ENCODE measurements around the gene NCAPG2.

Gene NCAPG2

DNA sequence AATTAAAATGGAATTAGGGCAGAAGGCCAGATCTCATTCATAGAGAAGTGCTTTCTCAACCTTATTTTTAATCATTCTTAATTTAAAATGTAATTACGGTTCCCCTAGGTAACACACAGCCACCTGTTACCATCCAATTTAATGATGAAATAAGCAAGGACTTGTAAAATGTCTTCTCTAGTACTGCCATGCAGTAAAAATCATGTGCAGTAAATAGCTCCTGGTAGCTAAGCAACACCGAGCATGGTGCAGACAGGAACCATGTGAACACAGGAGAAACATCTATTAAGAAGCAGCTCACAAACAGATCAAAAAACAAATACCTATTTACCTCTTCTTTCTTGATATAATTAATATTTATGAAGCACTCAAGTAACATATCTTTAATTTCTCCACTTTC lies 15.1 kb downstream of the NCAPG2 start:
- H2BK15ac ChIP-seq (ENCODE audit: low read depth, poor library complexity, severe bottlenecking): no peak overlapping the region
- H3K23ac ChIP-seq (ENCODE audit: low read length in 2 of 2): no peak overlapping the region
- no peak overlapping the region for H3K4ac ChIP-seq (ENCODE audit: low read depth in 1 of 2, low read length in 2 of 2)
- no peaks in the 10 kb centered on the region for H3K27me3 ChIP-seq (ENCODE audit: control insufficient read depth in 1 of 2, insufficient read depth in 1 of 2, low read length in 2 of 2)
- H3K36me3 ChIP-seq (ENCODE audit: control insufficient read depth in 1 of 2, insufficient read depth in 2 of 2, low read depth in 1 of 2, low read length in 2 of 2): peaks cover 3 to 33% of the 10 kb centered on the region in 2 experiments
- H3K27ac ChIP-seq (ENCODE audit: low read length, poor library complexity, severe bottlenecking): no peak overlapping the region
- no peak overlapping the region for H3K14ac ChIP-seq (ENCODE audit: low read length in 2 of 2)
- no peak overlapping the region for H2BK120ac ChIP-seq (ENCODE audit: low read depth, low read length)
- no peak overlapping the region for H2BK12ac ChIP-seq (ENCODE audit: low read length in 2 of 2)
- no peak overlapping the region for H4K8ac ChIP-seq (ENCODE audit: low read length)
- peaks cover 8% of the 10 kb centered on the region for H3K4me1 ChIP-seq (ENCODE audit: control insufficient read depth, insufficient read depth, low read depth, low read length)
- H3K4me3 ChIP-seq (ENCODE audit: insufficient read depth in 1 of 2, low read depth in 1 of 2, low read length in 2 of 2): no peak overlapping the region
- H3K18ac ChIP-seq (ENCODE audit: low read depth in 1 of 2, low read length in 2 of 2): no peak overlapping the region
- no peak overlapping the region for H2BK5ac ChIP-seq (ENCODE audit: low read depth, low read length, poor library complexity, severe bottlenecking)
- H2AK5ac ChIP-seq (ENCODE audit: low read length, severe bottlenecking): no peak overlapping the region
- no peak overlapping the region for H3K9ac ChIP-seq (ENCODE audit: low read length)
- no peak for DNase-seq
- no peaks in the 10 kb centered on the region for H3K9me3 ChIP-seq (ENCODE audit: control insufficient read depth, low read length)
- 100% methylated on average over 2 of the region's 2 CpGs for WGBS
- no peak overlapping the region for H3K4me2 ChIP-seq (ENCODE audit: low read length, poor library complexity, severe bottlenecking)
- H3K79me1 ChIP-seq (replicated peaks; ENCODE audit: low read length, poor library complexity, severe bottlenecking): peaks cover 12% of the 10 kb centered on the region
- no peak overlapping the region for H2AFZ ChIP-seq (ENCODE audit: low read depth, low read length)
- H4K91ac ChIP-seq (ENCODE audit: low read length): no peak overlapping the region

DNA sequence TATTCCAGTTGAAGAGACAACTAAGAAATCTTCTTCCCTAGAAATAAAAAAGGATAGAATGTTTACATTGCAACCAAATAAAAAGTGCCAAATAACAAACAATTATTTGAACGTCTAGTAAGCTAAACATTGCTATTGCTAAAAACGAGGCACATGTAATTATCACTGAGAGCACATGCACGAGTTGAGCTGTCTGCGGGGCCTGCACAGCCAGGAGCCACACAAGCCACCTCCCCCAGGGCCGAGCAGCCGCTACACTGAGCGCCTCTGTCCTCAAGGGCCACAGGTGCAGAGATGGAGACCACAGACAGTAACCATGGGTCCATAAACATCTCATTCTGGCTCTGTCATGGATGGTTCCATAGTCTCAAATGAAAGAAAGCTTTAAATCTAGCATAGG lies 17.2 kb downstream of the NCAPG2 start:
- no peak for DNase-seq
- Histone ChIP-seq H2BK5ac (ENCODE audit: low read depth, low read length, poor library complexity, severe bottlenecking) (no peak overlapping the region), H3K27ac (ENCODE audit: low read length, poor library complexity, severe bottlenecking) (no peak overlapping the region), H2BK120ac (ENCODE audit: low read depth, low read length) (no peak overlapping the region), H3K9ac (ENCODE audit: low read length) (no peak overlapping the region), H3K36me3 (ENCODE audit: control insufficient read depth in 1 of 2, insufficient read depth in 2 of 2, low read depth in 1 of 2, low read length in 2 of 2) (peaks cover 3 to 33% of the 10 kb centered on the region in 2 experiments), H3K4me3 (ENCODE audit: insufficient read depth in 1 of 2, low read depth in 1 of 2, low read length in 2 of 2) (no peak overlapping the region), H3K23ac (ENCODE audit: low read length in 2 of 2) (no peak overlapping the region), H4K8ac (ENCODE audit: low read length) (no peak overlapping the region), H4K91ac (ENCODE audit: low read length) (no peak overlapping the region), H3K4ac (ENCODE audit: low read depth in 1 of 2, low read length in 2 of 2) (no peak overlapping the region), H3K4me1 (ENCODE audit: control insufficient read depth, insufficient read depth, low read depth, low read length) (peaks cover 12% of the 10 kb centered on the region), H3K27me3 (ENCODE audit: control insufficient read depth in 1 of 2, insufficient read depth in 1 of 2, low read length in 2 of 2) (no peaks in the 10 kb centered on the region), H3K4me2 (ENCODE audit: low read length, poor library complexity, severe bottlenecking) (no peak overlapping the region), H3K18ac (ENCODE audit: low read depth in 1 of 2, low read length in 2 of 2) (no peak overlapping the region), H2BK15ac (ENCODE audit: low read depth, poor library complexity, severe bottlenecking) (no peak overlapping the region), H2AFZ (ENCODE audit: low read depth, low read length) (no peak overlapping the region), H2AK5ac (ENCODE audit: low read length, severe bottlenecking) (no peak overlapping the region), H3K79me1 (replicated peaks; ENCODE audit: low read length, poor library complexity, severe bottlenecking) (peaks cover 8% of the 10 kb centered on the region), H3K14ac (ENCODE audit: low read length in 2 of 2) (no peak overlapping the region), H2BK12ac (ENCODE audit: low read length in 2 of 2) (no peak overlapping the region), H3K9me3 (ENCODE audit: control insufficient read depth, low read length) (no peaks in the 10 kb centered on the region)
- 95% methylated on average over 7 of the region's 7 CpGs for WGBS

DNA sequence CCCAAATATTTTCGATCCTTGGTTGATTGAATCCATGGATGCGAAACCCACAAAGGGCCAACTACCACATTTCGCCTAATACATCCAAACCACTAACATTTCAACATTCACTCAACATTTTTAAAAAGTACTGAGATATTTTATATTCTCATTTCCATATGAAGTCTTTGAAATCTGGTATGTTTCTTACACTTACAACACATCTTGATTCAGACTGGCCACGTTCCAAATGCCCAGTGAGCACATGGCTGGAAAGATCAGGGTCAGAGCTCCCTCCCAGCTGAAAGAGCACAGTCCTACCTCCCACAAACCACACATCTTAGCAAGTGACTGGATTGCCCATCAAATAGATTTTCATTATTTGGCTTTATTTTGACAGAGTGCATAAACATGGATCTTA lies 18.9 kb downstream of the NCAPG2 start:
- H3K4ac ChIP-seq (ENCODE audit: low read depth in 1 of 2, low read length in 2 of 2): no peak overlapping the region
- no peak overlapping the region for H3K4me2 ChIP-seq (ENCODE audit: low read length, poor library complexity, severe bottlenecking)
- H2BK15ac ChIP-seq (ENCODE audit: low read depth, poor library complexity, severe bottlenecking): no peak overlapping the region
- peaks cover 5% of the 10 kb centered on the region for H3K79me1 ChIP-seq (replicated peaks; ENCODE audit: low read length, poor library complexity, severe bottlenecking)
- H3K14ac ChIP-seq (ENCODE audit: low read length in 2 of 2): no peak overlapping the region
- no peak overlapping the region for H4K91ac ChIP-seq (ENCODE audit: low read length)
- H3K36me3 ChIP-seq (ENCODE audit: control insufficient read depth in 1 of 2, insufficient read depth in 2 of 2, low read depth in 1 of 2, low read length in 2 of 2): peaks cover 3 to 33% of the 10 kb centered on the region in 2 experiments
- no peak overlapping the region for H2BK12ac ChIP-seq (ENCODE audit: low read length in 2 of 2)
- peaks cover 12% of the 10 kb centered on the region for H3K4me1 ChIP-seq (ENCODE audit: control insufficient read depth, insufficient read depth, low read depth, low read length)
- H3K18ac ChIP-seq (ENCODE audit: low read depth in 1 of 2, low read length in 2 of 2): no peak overlapping the region
- H2AFZ ChIP-seq (ENCODE audit: low read depth, low read length): no peak overlapping the region
- no peak overlapping the region for H2BK120ac ChIP-seq (ENCODE audit: low read depth, low read length)
- no peaks in the 10 kb centered on the region for H3K9me3 ChIP-seq (ENCODE audit: control insufficient read depth, low read length)
- H3K9ac ChIP-seq (ENCODE audit: low read length): no peak overlapping the region
- no peak overlapping the region for H3K27ac ChIP-seq (ENCODE audit: low read length, poor library complexity, severe bottlenecking)
- 97% methylated on average over 4 of the region's 4 CpGs for WGBS
- DNase-seq: no peak
- H2AK5ac ChIP-seq (ENCODE audit: low read length, severe bottlenecking): peak overlapping the region; percentile 36
- H3K27me3 ChIP-seq (ENCODE audit: control insufficient read depth in 1 of 2, insufficient read depth in 1 of 2, low read length in 2 of 2): no peaks in the 10 kb centered on the region
- H2BK5ac ChIP-seq (ENCODE audit: low read depth, low read length, poor library complexity, severe bottlenecking): no peak overlapping the region
- no peak overlapping the region for H3K23ac ChIP-seq (ENCODE audit: low read length in 2 of 2)
- H3K4me3 ChIP-seq (ENCODE audit: insufficient read depth in 1 of 2, low read depth in 1 of 2, low read length in 2 of 2): no peak overlapping the region
- no peak overlapping the region for H4K8ac ChIP-seq (ENCODE audit: low read length)

DNA sequence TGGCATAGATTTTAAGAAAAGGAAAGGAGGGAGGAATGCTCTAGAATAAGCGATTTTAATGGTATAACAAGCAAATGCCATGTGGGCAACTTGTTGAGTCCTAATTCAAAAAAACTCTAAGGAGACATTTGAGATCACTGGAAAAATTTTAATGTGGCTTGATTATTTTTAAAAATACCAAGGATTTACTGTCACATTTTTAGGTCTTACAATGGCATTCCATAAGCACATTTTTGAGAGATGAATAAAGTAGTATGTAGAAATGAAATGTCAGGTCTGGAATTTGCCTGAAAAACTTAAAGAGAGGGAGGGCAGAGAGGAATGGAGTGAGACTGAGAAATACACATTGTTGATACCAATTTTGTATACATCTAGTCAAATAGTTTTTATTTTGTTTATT lies 20.3 kb downstream of the NCAPG2 start:
- Histone ChIP-seq H3K4me2 (ENCODE audit: low read length, poor library complexity, severe bottlenecking) (no peak overlapping the region), H4K91ac (ENCODE audit: low read length) (no peak overlapping the region), H3K4me3 (ENCODE audit: insufficient read depth in 1 of 2, low read depth in 1 of 2, low read length in 2 of 2) (no peak overlapping the region), H3K27ac (ENCODE audit: low read length, poor library complexity, severe bottlenecking) (peak overlapping the region; percentile 30), H3K23ac (ENCODE audit: low read length in 2 of 2) (no peak overlapping the region), H2AK5ac (ENCODE audit: low read length, severe bottlenecking) (no peak overlapping the region), H3K14ac (ENCODE audit: low read length in 2 of 2) (peak overlapping the region in 1 of 2 experiments; percentile 11), H2AFZ (ENCODE audit: low read depth, low read length) (no peak overlapping the region), H3K36me3 (ENCODE audit: control insufficient read depth in 1 of 2, insufficient read depth in 2 of 2, low read depth in 1 of 2, low read length in 2 of 2) (peaks cover 3 to 32% of the 10 kb centered on the region in 2 experiments), H4K8ac (ENCODE audit: low read length) (no peak overlapping the region), H3K79me1 (replicated peaks; ENCODE audit: low read length, poor library complexity, severe bottlenecking) (peaks cover 5% of the 10 kb centered on the region), H2BK5ac (ENCODE audit: low read depth, low read length, poor library complexity, severe bottlenecking) (no peak overlapping the region), H3K18ac (ENCODE audit: low read depth in 1 of 2, low read length in 2 of 2) (no peak overlapping the region), H2BK15ac (ENCODE audit: low read depth, poor library complexity, severe bottlenecking) (no peak overlapping the region), H3K9me3 (ENCODE audit: control insufficient read depth, low read length) (no peaks in the 10 kb centered on the region), H3K27me3 (ENCODE audit: control insufficient read depth in 1 of 2, insufficient read depth in 1 of 2, low read length in 2 of 2) (no peaks in the 10 kb centered on the region), H2BK12ac (ENCODE audit: low read length in 2 of 2) (no peak overlapping the region), H2BK120ac (ENCODE audit: low read depth, low read length) (no peak overlapping the region), H3K4me1 (ENCODE audit: control insufficient read depth, insufficient read depth, low read depth, low read length) (peaks cover 12% of the 10 kb centered on the region), H3K9ac (ENCODE audit: low read length) (no peak overlapping the region), H3K4ac (ENCODE audit: low read depth in 1 of 2, low read length in 2 of 2) (no peak overlapping the region)
- 100% methylated on average over 1 of the region's 1 CpG for WGBS
- no peak for DNase-seq
